Natural killer cell (primary cell): ENCODE measurements around the gene ITLN2. TPM values are rescaled to one million over a fixed set of nuclear protein-coding genes. Genes with fewer than 3 reads are reported as not detected.
A peak's percentile ranks its signal among the peaks of the same experiment; 100 is the strongest.

ENCODE experiments used
- ATAC-seq, 3 donors: fragments of 150-1000 bp in 2 of 3; fragments of 200-7000 bp in 1 of 3; cut with Tn5 transposase; 1 replicate in 1 of 3; 2 replicates in 2 of 3; pipeline ENCODE4 v1.10.0; 2021; ENCODE audit warnings: mild to moderate bottlenecking in 2 of 3, moderate library complexity in 2 of 3
- DNase-seq, 2 donors: peaks; one replicate each; pipeline versions ENCODE4 v3.0.0 to v3.0.0-alpha.2; 2013 to 2021; ENCODE audit warnings: mixed read lengths in 1 of 2
- H3K27ac ChIP-seq: one replicate; pipeline ENCODE4 v1.5.1; 2013; ENCODE audit warnings: mild to moderate bottlenecking, low read length
- H3K27me3 ChIP-seq: one replicate; pipeline ENCODE4 v1.6.1; 2013; ENCODE audit warnings: low read length; ENCODE audit not compliant: control insufficient read depth, insufficient read depth
- H3K36me3 ChIP-seq: one replicate; pipeline ENCODE4 v1.6.1; 2013; ENCODE audit warnings: low read length; ENCODE audit not compliant: control insufficient read depth, insufficient read depth
- H3K4me1 ChIP-seq: one replicate; pipeline ENCODE4 v1.6.1; 2013; ENCODE audit warnings: low read length; ENCODE audit not compliant: control insufficient read depth, insufficient read depth
- H3K4me3 ChIP-seq: one replicate; pipeline ENCODE4 v1.5.1; 2013; ENCODE audit warnings: low read length
- H3K9me3 ChIP-seq: one replicate; pipeline ENCODE4 v1.6.1; 2013; ENCODE audit warnings: low read length; ENCODE audit not compliant: control insufficient read depth, insufficient read depth
- H3K27ac Mint-ChIP-seq, 2 donors: one replicate each; pipeline ENCODE4 v1.8.0; 2022; ENCODE audit warnings: mild to moderate bottlenecking in 2 of 2, mixed read lengths in 2 of 2, moderate library complexity in 1 of 2
- H3K27me3 Mint-ChIP-seq, 2 donors: one replicate each; pipeline ENCODE4 v1.8.0; 2022; ENCODE audit warnings: low read depth in 2 of 2, mixed read lengths in 2 of 2
- H3K36me3 Mint-ChIP-seq: one replicate; pipeline ENCODE4 v1.8.0; 2022; ENCODE audit warnings: mixed read lengths
- H3K4me1 Mint-ChIP-seq, 2 donors: one replicate each; pipeline ENCODE4 v1.8.0; 2022; ENCODE audit warnings: mixed read lengths in 2 of 2
- H3K4me3 Mint-ChIP-seq: one replicate; pipeline ENCODE4 v1.8.0; 2022; ENCODE audit warnings: mild to moderate bottlenecking, moderate library complexity, mixed read lengths
- H3K9me3 Mint-ChIP-seq, 2 donors: one replicate each; pipeline ENCODE4 v1.8.0; 2022; ENCODE audit warnings: mixed read lengths in 2 of 2
- CTCF ChIP-seq: fragments of 200-600 bp; IDR thresholded peaks from one replicate; pipeline ENCODE4 v1.8.0; 2022; ENCODE audit warnings: antibody characterized with exemption
- WGBS: methylation state at CpG from one replicate; pipeline ENCODE4 v1.1.7; 2013; ENCODE audit warnings: missing lambda C conversion rate; ENCODE audit not compliant: insufficient coverage; 5-methylcytosine and 5-hydroxymethylcytosine counted together
- intact Hi-C: fragments of 100-400 bp; cut with micrococcal nuclease; formaldehyde crosslinking; loops from one replicate; pipeline ENCODE4 v1.14.2; 2022
- total RNA-seq, 4 donors: library from RNA; stranded (reverse); fragments of 120-200 nt in 1 of 4; gene quantifications; one replicate each; pipeline versions ENCODE4 v1.2.3 to v1.2.4, GENCODE V29; 2013 to 2022

The ITLN2 gene
- total RNA-seq, 3 donors from 2014 or later (not counting 1 experiment from before 2014, with no cell fraction given), result not detected

- peaks cover 0 to 6% of the 10 kb centered on the region in 2 donors for H3K4me1 Mint-ChIP-seq
- H3K27me3 Mint-ChIP-seq, result no peaks in the 10 kb centered on the region
- TF ChIP-seq CTCF, result no peak
- no peak overlapping the region for H3K27ac ChIP-seq
- ATAC-seq, result no peak
- H3K36me3 ChIP-seq, result peaks cover 23% of the 10 kb centered on the region
- H3K36me3 Mint-ChIP-seq, result no peaks in the 10 kb centered on the region
- no peaks in the 10 kb centered on the region for H3K4me1 ChIP-seq
- H3K9me3 ChIP-seq, result no peaks in the 10 kb centered on the region
- no peak overlapping the region for H3K4me3 ChIP-seq
- intact Hi-C loops, result loop anchor here (5.0 kb wide), 1 partner anchor 98 kb away; the partner anchor contains the start of gene KLHDC9
- H3K27ac Mint-ChIP-seq, result no peak overlapping the region
- H3K9me3 Mint-ChIP-seq, result no peaks in the 10 kb centered on the region
- no peaks in the 10 kb centered on the region for H3K27me3 ChIP-seq
- no peak for DNase-seq
- H3K4me3 Mint-ChIP-seq, result no peak overlapping the region
- 96% methylated on average over 5 of the region's 5 CpGs for WGBS
These were observed 44.8 kb upstream of the ITLN2 start for GRCh38 chr1:160999376-160999775.

- peak; percentile 56 to 70 (median 68) for ATAC-seq
- Mint-ChIP-seq H3K27ac (peak overlapping the region in 1 of 2 donors; percentile 45), H3K9me3 (no peaks in the 10 kb centered on the region), H3K27me3 (no peaks in the 10 kb centered on the region), H3K4me3 (no peak overlapping the region), H3K4me1 (peaks cover 0 to 6% of the 10 kb centered on the region in 2 donors), H3K36me3 (no peaks in the 10 kb centered on the region)
- H3K27me3 ChIP-seq, result no peaks in the 10 kb centered on the region
- H3K36me3 ChIP-seq, result peaks cover 23% of the 10 kb centered on the region
- intact Hi-C loops, result loop anchor here (5.0 kb wide), 1 partner anchor 100 kb away; the partner anchor contains the start of gene KLHDC9
- H3K27ac ChIP-seq, result no peak overlapping the region
- H3K9me3 ChIP-seq, result no peaks in the 10 kb centered on the region
- no peak overlapping the region for H3K4me3 ChIP-seq
- TF ChIP-seq CTCF, result no peak
- DNase-seq, result peak in 1 of 2 donors; percentile 71
- H3K4me1 ChIP-seq, result no peaks in the 10 kb centered on the region
- 68% methylated on average over 1 of the region's 1 CpG for WGBS
These were observed 42.9 kb upstream of the ITLN2 start for GRCh38 chr1:160997323-160998038.

- no peak for ATAC-seq
- Mint-ChIP-seq H3K4me1 (peaks cover 0 to 6% of the 10 kb centered on the region in 2 donors), H3K27ac (no peak overlapping the region), H3K36me3 (no peaks in the 10 kb centered on the region), H3K4me3 (no peak overlapping the region), H3K27me3 (no peaks in the 10 kb centered on the region), H3K9me3 (no peaks in the 10 kb centered on the region)
- DNase-seq, result no peak
- H3K27ac ChIP-seq, result no peak overlapping the region
- 98% methylated on average over 3 of the region's 3 CpGs for WGBS
- H3K36me3 ChIP-seq, result peaks cover 23% of the 10 kb centered on the region
- no peaks in the 10 kb centered on the region for H3K9me3 ChIP-seq
- no peak overlapping the region for H3K4me3 ChIP-seq
- no peaks in the 10 kb centered on the region for H3K4me1 ChIP-seq
- intact Hi-C loops, result loop anchor here (5.0 kb wide), 1 partner anchor 101 kb away; the partner anchor contains the start of gene KLHDC9
- no peak for TF ChIP-seq CTCF
- no peaks in the 10 kb centered on the region for H3K27me3 ChIP-seq
These were observed 41.6 kb upstream of the ITLN2 start for GRCh38 chr1:160996178-160996577.
